CD14-positive monocyte (primary cell): ENCODE results near the gene ADK. TPM values are rescaled to one million over a fixed set of nuclear protein-coding genes. Genes with fewer than 3 reads are reported as not detected.

Source experiments
- DNase-seq, 3 donors: peaks; one replicate each; pipeline ENCODE4 v3.0.0-alpha.2; 2011 to 2022
- H2AFZ ChIP-seq: 2 replicates; pipeline ENCODE4 v1.6.0; 2012; ENCODE audit warnings: mild to moderate bottlenecking, low read depth, low read length, inconsistent platforms; ENCODE audit not compliant: insufficient read depth, poor library complexity, severe bottlenecking
- H3K27ac ChIP-seq, 2 donors: 1 replicate in 1 of 2; 2 replicates in 1 of 2; pipeline ENCODE4 v1.5.1; 2012 to 2013; ENCODE audit warnings: low read length in 2 of 2, control low read depth in 1 of 2, inconsistent platforms in 1 of 2, low read depth in 1 of 2, mild to moderate bottlenecking in 1 of 2
- H3K27me3 ChIP-seq, 2 donors: one replicate each; pipeline versions ENCODE4 v1.6.0 to v1.6.1; 2011 to 2013; ENCODE audit warnings: low read length in 2 of 2; ENCODE audit not compliant: control insufficient read depth in 2 of 2, insufficient read depth in 2 of 2
- H3K36me3 ChIP-seq, 2 donors: replicated peaks in 1 of 2; 1 replicate in 1 of 2; 2 replicates in 1 of 2; pipeline versions ENCODE4 v1.5.1 to v1.6.1; 2012 to 2013; ENCODE audit warnings: low read length in 2 of 2, control low read depth in 1 of 2, inconsistent platforms in 1 of 2, mild to moderate bottlenecking in 1 of 2; ENCODE audit not compliant: insufficient read depth in 2 of 2, control insufficient read depth in 1 of 2
- H3K4me1 ChIP-seq, 2 donors: 1 replicate in 1 of 2; 2 replicates in 1 of 2; pipeline versions ENCODE4 v1.5.1 to v1.6.1; 2012 to 2013; ENCODE audit warnings: low read length in 2 of 2, control low read depth in 1 of 2, inconsistent platforms in 1 of 2, mild to moderate bottlenecking in 1 of 2, moderate library complexity in 1 of 2; ENCODE audit not compliant: insufficient read depth in 2 of 2, control insufficient read depth in 1 of 2
- H3K4me2 ChIP-seq: replicated peaks from 2 replicates; pipeline ENCODE3; 2012; ENCODE audit warnings: low read length, moderate library complexity, mild to moderate bottlenecking; ENCODE audit not compliant: poor library complexity, severe bottlenecking; ENCODE audit errors: extremely low read depth
- H3K4me3 ChIP-seq, 3 experiments: fragments of 200-600 bp in 1 of 3; sonication (generic) in 1 of 3; replicated peaks in 1 of 3; 1 replicate in 2 of 3; 2 replicates in 1 of 3; pipeline ENCODE4 v1.5.1; 2011 to 2013; ENCODE audit warnings: low read length in 3 of 3, mild to moderate bottlenecking in 3 of 3, control low read depth in 2 of 3, low read depth in 2 of 3, inconsistent platforms in 1 of 3, moderate library complexity in 1 of 3
- H3K79me2 ChIP-seq: 2 replicates; pipeline ENCODE4 v1.6.0; 2012; ENCODE audit warnings: mild to moderate bottlenecking, control low read depth, inconsistent platforms, low read length, moderate library complexity; ENCODE audit not compliant: insufficient read depth
- H3K9ac ChIP-seq: 2 replicates; pipeline ENCODE4 v1.6.0; 2017; ENCODE audit warnings: low read length, mild to moderate bottlenecking; ENCODE audit not compliant: insufficient read depth, poor library complexity, severe bottlenecking
- H3K9me3 ChIP-seq, 2 donors: replicated peaks in 1 of 2; 1 replicate in 1 of 2; 2 replicates in 1 of 2; pipeline versions ENCODE4 v1.5.1 to v1.6.1; 2012 to 2013; ENCODE audit warnings: low read length in 2 of 2, control low read depth in 1 of 2; ENCODE audit not compliant: control insufficient read depth in 1 of 2, insufficient read depth in 1 of 2
- H4K20me1 ChIP-seq: 2 replicates; pipeline ENCODE4 v1.6.0; 2012; ENCODE audit warnings: mild to moderate bottlenecking, low read length, control low read depth, moderate library complexity; ENCODE audit not compliant: insufficient read depth
- H3K27ac Mint-ChIP-seq, 7 donors: one replicate each; pipeline ENCODE4 v1.8.0; 2020; ENCODE audit warnings: mild to moderate bottlenecking in 7 of 7, mixed read lengths in 7 of 7, moderate library complexity in 6 of 7, inconsistent platforms in 2 of 7
- H3K27me3 Mint-ChIP-seq, 3 donors: one replicate each; pipeline ENCODE4 v1.8.0; 2021 to 2022; ENCODE audit warnings: low read depth in 3 of 3, mild to moderate bottlenecking in 3 of 3, mixed read lengths in 3 of 3, moderate library complexity in 3 of 3, inconsistent platforms in 1 of 3
- H3K36me3 Mint-ChIP-seq, 2 donors: one replicate each; pipeline ENCODE4 v1.8.0; 2020; ENCODE audit warnings: mixed read lengths in 2 of 2, inconsistent platforms in 1 of 2, mild to moderate bottlenecking in 1 of 2
- H3K4me1 Mint-ChIP-seq: one replicate; pipeline ENCODE4 v1.8.0; 2020; ENCODE audit warnings: mild to moderate bottlenecking, mixed read lengths
- H3K4me3 Mint-ChIP-seq, 2 donors: one replicate each; pipeline ENCODE4 v1.8.0; 2020; ENCODE audit warnings: mild to moderate bottlenecking in 2 of 2, mixed read lengths in 2 of 2, moderate library complexity in 1 of 2
- H3K9me3 Mint-ChIP-seq, 7 donors: one replicate each; pipeline ENCODE4 v1.8.0; 2020 to 2022; ENCODE audit warnings: mixed read lengths in 7 of 7, mild to moderate bottlenecking in 6 of 7, moderate library complexity in 6 of 7, inconsistent platforms in 2 of 7
- CTCF ChIP-seq: fragments of 200-600 bp; IDR thresholded peaks from one replicate; pipeline ENCODE4 v1.8.0; 2022; ENCODE audit warnings: antibody characterized with exemption, mild to moderate bottlenecking
- WGBS: methylation state at CpG from one replicate; pipeline ENCODE4 v1.1.5; 2013; ENCODE audit warnings: missing lambda C conversion rate; ENCODE audit not compliant: insufficient coverage; 5-methylcytosine and 5-hydroxymethylcytosine counted together
- intact Hi-C, 2 donors: fragments of 100-400 bp; cut with micrococcal nuclease; formaldehyde crosslinking; loops; one replicate each; pipeline versions ENCODE4 v1.15.0 to v1.15.1; 2023
- polyA plus RNA-seq, 3 donors: library from polyadenylated mRNA; depleted of rRNA in 1 of 3; unstranded in 2 of 3; stranded (reverse) in 1 of 3; fragments of 300-500 nt in 2 of 3; fragments of >200 nt in 1 of 3; fragmentation: Illumina TruSeq in 2 of 3; gene quantifications; 1 replicate in 2 of 3; 2 replicates in 1 of 3; pipeline ENCODE4 v1.2.3, GENCODE V29; 2012 to 2021

Gene ADK
- polyA plus RNA-seq, 3 donors: 6.4 to 38.2 (median 35.7) TPM

- Mint-ChIP-seq H3K27me3 (no peaks in the 10 kb centered on the region), H3K9me3 (peaks cover 0 to 2% (median 0%) of the 10 kb centered on the region in 7 donors), H3K36me3 (peaks cover 9 to 12% of the 10 kb centered on the region in 2 donors), H3K27ac (no peak overlapping the region), H3K4me1 (peaks cover under 1% of the 10 kb centered on the region), H3K4me3 (no peak overlapping the region)
- no peaks in the 10 kb centered on the region for H3K4me1 ChIP-seq
- H3K27me3 ChIP-seq: no peaks in the 10 kb centered on the region
- no peak overlapping the region for H3K9ac ChIP-seq
- no peak overlapping the region for H3K27ac ChIP-seq
- H3K4me3 ChIP-seq: no peak overlapping the region
- DNase-seq: no peak
- no peaks in the 10 kb centered on the region for H3K79me2 ChIP-seq
- TF ChIP-seq CTCF: no peak
- H4K20me1 ChIP-seq: no peaks in the 10 kb centered on the region
- H3K4me2 ChIP-seq: no peak overlapping the region
- no peaks in the 10 kb centered on the region for H3K9me3 ChIP-seq
- H3K36me3 ChIP-seq: no peaks in the 10 kb centered on the region
- no peak overlapping the region for H2AFZ ChIP-seq
- intact Hi-C loops: no loop called here
These were observed 237.8 kb downstream of the ADK start for GRCh38 chr10:74388801-74389200.

- H3K27me3 ChIP-seq: no peaks in the 10 kb centered on the region
- no peak overlapping the region for H3K4me3 Mint-ChIP-seq
- no peaks in the 10 kb centered on the region for H4K20me1 ChIP-seq
- H3K27ac Mint-ChIP-seq: no peak overlapping the region
- H3K36me3 ChIP-seq: peaks cover 0 to 4% of the 10 kb centered on the region in 2 donors
- no peak for DNase-seq
- no peak overlapping the region for H3K27ac ChIP-seq
- H2AFZ ChIP-seq: no peak overlapping the region
- H3K4me2 ChIP-seq: no peak overlapping the region
- H3K9ac ChIP-seq: no peak overlapping the region
- H3K4me1 ChIP-seq: peaks cover 8 to 9% of the 10 kb centered on the region in 2 donors
- intact Hi-C loops: no loop called here
- no peaks in the 10 kb centered on the region for H3K9me3 ChIP-seq
- H3K27me3 Mint-ChIP-seq: peaks cover 0 to 2% (median 0%) of the 10 kb centered on the region in 3 donors
- peaks cover 0 to 2% (median 0%) of the 10 kb centered on the region in 7 donors for H3K9me3 Mint-ChIP-seq
- no CpG with 5 or more reads among the region's 1 CpG for WGBS
- H3K4me3 ChIP-seq: no peak overlapping the region
- no peaks in the 10 kb centered on the region for H3K79me2 ChIP-seq
- TF ChIP-seq CTCF: no peak
- peaks cover 14 to 15% of the 10 kb centered on the region in 2 donors for H3K36me3 Mint-ChIP-seq
- peaks cover 13% of the 10 kb centered on the region for H3K4me1 Mint-ChIP-seq
These were observed 240.8 kb downstream of the ADK start for GRCh38 chr10:74391786-74392185.
